ENCODE results near the gene RPL7L1.

The RPL7L1 gene

GRCh38 chr6:42932412-42932811 lies 53.0 kb downstream of the RPL7L1 start:
- Histone ChIP-seq H3K4me1 (ENCODE audit: control insufficient read depth, insufficient read depth, low read length) (peaks cover 3% of the 10 kb centered on the region; the same call in 1 of the 2 replicates), H3K9me3 (ENCODE audit: control insufficient read depth, insufficient read depth, low read depth, low read length) (no peaks in the 10 kb centered on the region), H3K27ac (ENCODE audit: extremely low read depth, low read depth, low read length) (no peak overlapping the region), H3K36me3 (ENCODE audit: control insufficient read depth in 2 of 2, insufficient read depth in 1 of 2, low read length in 2 of 2) (peaks cover 10 to 51% of the 10 kb centered on the region in 2 experiments; a peak in 2 of 3 replicates), H3K4me3 (ENCODE audit: low read depth, low read length) (no peak overlapping the region)
- ChIA-PET CTCF (interaction anchor here (0.7 to 2.0 kb wide), 3 partner anchors 13 to 43 kb away, joined by 3 to 5 read pairs (median 3); no protein-coding TSS in a partner anchor), POLR2A (no interaction called here)
- TF ChIP-seq WT1 (tag by site-specific recombination; IDR thresholded peaks at IDR 0.05) (0 out of 2 replicates have a peak, but pooled peaks have one; percentile 25), PRDM1 (tag by site-specific recombination; IDR thresholded peaks at IDR 0.05) (0 out of 2 replicates have a peak, but pooled peaks have one; percentile 25), SP2 (tag by site-specific recombination; IDR thresholded peaks at IDR 0.05) (0 out of 2 replicates have a peak, but pooled peaks have one; percentile 22), EGR2 (tag by site-specific recombination; IDR thresholded peaks at IDR 0.05; ENCODE audit: low read depth) (peak; percentile 23; the same call in 1 of the 2 replicates), ZBTB17 (tag by site-specific recombination; IDR thresholded peaks at IDR 0.05) (peak; percentile 77), ZNF791 (tag by site-specific recombination; IDR thresholded peaks at IDR 0.05) (no peak), ZFHX2 (tag by site-specific recombination; conservative IDR thresholded peaks at IDR 0.05) (peak; percentile 49), ZNF654 (tag by site-specific recombination; IDR thresholded peaks at IDR 0.05; ENCODE audit: low read depth) (no peak)

GRCh38 chr6:42933205-42933604 lies 53.8 kb downstream of the RPL7L1 start:
- Histone ChIP-seq H3K4me3 (ENCODE audit: low read depth, low read length) (no peak overlapping the region), H3K27ac (ENCODE audit: extremely low read depth, low read depth, low read length) (no peak overlapping the region), H3K9me3 (ENCODE audit: control insufficient read depth, insufficient read depth, low read depth, low read length) (no peaks in the 10 kb centered on the region), H3K36me3 (ENCODE audit: control insufficient read depth in 2 of 2, insufficient read depth in 1 of 2, low read length in 2 of 2) (peaks cover 10 to 59% of the 10 kb centered on the region in 2 experiments; a peak in 2 of 3 replicates), H3K4me1 (ENCODE audit: control insufficient read depth, insufficient read depth, low read length) (peaks cover 3% of the 10 kb centered on the region; the same call in 1 of the 2 replicates)
- ChIA-PET CTCF (interaction anchor here (2.0 kb wide), 1 partner anchor 32 kb away, joined by 5 read pairs; no protein-coding TSS in a partner anchor), POLR2A (no interaction called here)
- TF ChIP-seq ZNF202 (tag by site-specific recombination; IDR thresholded peaks at IDR 0.05; ENCODE audit: borderline replicate concordance) (no peak), PRDM2 (tag by site-specific recombination; IDR thresholded peaks at IDR 0.05; ENCODE audit: borderline replicate concordance) (no peak), ZNF433 (tag by site-specific recombination; IDR thresholded peaks at IDR 0.05; ENCODE audit: low read depth) (no peak), ZNF747 (tag by site-specific recombination; IDR thresholded peaks at IDR 0.05) (no peak), SCRT2 (tag by site-specific recombination; IDR thresholded peaks at IDR 0.05) (no peak), ZNF404 (tag by site-specific recombination; IDR thresholded peaks at IDR 0.05) (no peak), TSHZ1 (tag by site-specific recombination; IDR thresholded peaks at IDR 0.05; ENCODE audit: borderline replicate concordance) (no peak)
